ENCODE measurements around the gene SMR3A.

- TF ChIP-seq CTCF (IDR thresholded peaks at IDR 0.05) (no peak), MAFK (IDR thresholded peaks at IDR 0.05; ENCODE audit: partially characterized antibody) (no peak), POLR2A (IDR thresholded peaks at IDR 0.05; ENCODE audit: low read length) (no peak), EP300 (IDR thresholded peaks at IDR 0.05) (no peak), ZNF302 (CRISPR knock-in tag; IDR thresholded peaks at IDR 0.05) (no peak), NR3C1 (IDR thresholded peaks at IDR 0.05) (no peak)
Measured at GRCh38 chr4:70356185-70356584, 4.4 kb upstream of the SMR3A start.
